BE2C (cell line): ENCODE results near the gene DOLPP1.

Experiments used
- DNase-seq: peaks from one replicate; pipeline ENCODE4 v3.0.0-alpha.2; 2020
- H3K27me3 ChIP-seq: fragments of 250-450 bp; sonication (Bioruptor Pico); 2 replicates; pipeline ENCODE4 v1.5.1; 2020; ENCODE audit warnings: mild to moderate bottlenecking
- H3K36me3 ChIP-seq: fragments of 250-450 bp; sonication (Bioruptor Pico); 2 replicates; pipeline ENCODE4 v1.5.1; 2020; ENCODE audit warnings: mild to moderate bottlenecking
- H3K4me1 ChIP-seq: fragments of 250-450 bp; sonication (Bioruptor Pico); 2 replicates; pipeline ENCODE4 v1.5.1; 2020
- H3K4me3 ChIP-seq: 2 replicates; pipeline ENCODE4 v1.5.1; 2011; ENCODE audit warnings: low read depth, low read length
- H3K9me3 ChIP-seq: fragments of 250-450 bp; sonication (Bioruptor Pico); 2 replicates; pipeline ENCODE4 v1.5.1; 2020
- CTCF ChIP-seq: IDR thresholded peaks from 2 replicates; pipeline ENCODE4 v1.5.1; 2012; ENCODE audit warnings: mild to moderate bottlenecking, low read depth, low read length

DOLPP1 gene

GRCh38 chr9:129094387-129095169, 13.7 kb downstream of the DOLPP1 start:
- Histone ChIP-seq H3K9me3 (no peaks in the 10 kb centered on the region), H3K36me3 (peaks cover 8% of the 10 kb centered on the region), H3K4me3 (no peak overlapping the region), H3K27me3 (no peaks in the 10 kb centered on the region), H3K4me1 (no peaks in the 10 kb centered on the region)
- TF ChIP-seq CTCF: no peak
- DNase-seq: no peak

GRCh38 chr9:129095170-129095667, 14.3 kb downstream of the DOLPP1 start:
- TF ChIP-seq CTCF: no peak
- Histone ChIP-seq H3K36me3 (peaks cover 4% of the 10 kb centered on the region), H3K9me3 (no peaks in the 10 kb centered on the region), H3K4me1 (no peaks in the 10 kb centered on the region), H3K4me3 (no peak overlapping the region), H3K27me3 (no peaks in the 10 kb centered on the region)
- no peak for DNase-seq

- H3K9me3 ChIP-seq: no peaks in the 10 kb centered on the region
These were observed 15.0 kb downstream of the DOLPP1 start for GRCh38 chr9:129095908-129096307.

GRCh38 chr9:129097671-129098306, 16.9 kb downstream of the DOLPP1 start:
- Histone ChIP-seq H3K9me3 (no peaks in the 10 kb centered on the region), H3K4me3 (no peak overlapping the region), H3K36me3 (no peaks in the 10 kb centered on the region), H3K27me3 (no peaks in the 10 kb centered on the region), H3K4me1 (peaks cover 2% of the 10 kb centered on the region)
- no peak for DNase-seq
- TF ChIP-seq CTCF: no peak

More at GRCh38 chr9:129095908-129096307, 15.0 kb downstream of the DOLPP1 start:
- Histone ChIP-seq H3K4me3 (no peak overlapping the region), H3K27me3 (no peaks in the 10 kb centered on the region), H3K36me3 (no peaks in the 10 kb centered on the region; the same call in 1 of the 2 replicates), H3K4me1 (no peaks in the 10 kb centered on the region)
- no peak for DNase-seq
- no peak for TF ChIP-seq CTCF

GRCh38 chr9:129098328-129098727, 17.4 kb downstream of the DOLPP1 start:
- DNase-seq: no peak
- Histone ChIP-seq H3K4me3 (no peak overlapping the region), H3K36me3 (no peaks in the 10 kb centered on the region), H3K9me3 (no peaks in the 10 kb centered on the region), H3K27me3 (no peaks in the 10 kb centered on the region), H3K4me1 (peaks cover 7% of the 10 kb centered on the region)
- no peak for TF ChIP-seq CTCF
